NCI-H524 treated with DMSO at 0.1 percent for 48 hours (cell line): ENCODE results near the gene ATP6V0E2.
A peak's percentile ranks its signal among the peaks of the same experiment; 100 is the strongest.
"Not testable (repeated sequence)": the region's sequence is repeated elsewhere in the genome, so short reads cannot be mapped to it uniquely, and the experiment has no call there.

Experiments used
- DNase-seq: peaks from one replicate; lab custom pipeline; 2025; lab: John Stamatoyannopoulos, UW

The ATP6V0E2 gene

DNA sequence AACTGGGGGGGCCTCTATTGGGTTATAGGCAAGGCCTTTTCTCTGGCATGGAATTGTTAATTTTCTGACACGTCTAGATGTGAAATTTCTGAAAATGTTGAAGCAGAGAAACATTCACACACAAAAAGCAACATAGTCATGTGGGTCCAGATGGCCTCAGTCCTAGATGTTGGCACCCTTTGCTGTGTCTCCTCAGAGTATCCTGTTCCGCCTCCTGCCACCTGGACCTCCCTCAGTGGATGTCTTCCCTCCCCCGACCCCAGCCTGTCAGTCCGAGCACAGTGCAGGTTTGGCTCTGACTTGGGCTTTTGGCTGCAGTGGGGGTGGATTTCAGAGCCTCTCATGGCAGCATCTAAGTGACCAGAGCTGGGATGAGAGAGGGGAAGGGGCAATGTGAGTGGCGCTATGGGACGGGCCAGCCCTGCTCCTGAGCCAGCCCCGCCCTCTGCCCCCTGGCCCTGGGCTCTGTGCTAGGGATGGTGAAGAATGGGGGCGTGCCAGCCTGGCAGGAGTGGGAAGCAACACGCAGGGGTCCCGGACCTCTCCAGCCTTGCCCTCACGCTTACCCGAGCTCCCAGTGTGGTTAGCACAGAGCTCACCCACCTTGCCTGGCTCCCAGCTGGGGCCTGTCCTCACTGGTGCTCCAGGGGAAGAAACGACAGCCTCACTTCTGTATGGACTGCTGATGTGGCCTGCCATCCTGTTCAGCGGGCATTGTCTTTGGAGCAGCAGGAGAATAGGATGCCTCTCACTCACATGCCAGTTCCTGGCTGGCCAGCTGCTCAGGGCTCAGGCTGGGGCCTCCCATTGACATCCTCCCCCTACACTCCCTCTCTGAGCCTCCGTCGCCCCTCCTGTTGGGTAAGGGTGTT is 6.2 kb downstream of the ATP6V0E2 start:
- DNase-seq = peak; percentile 26

DNA sequence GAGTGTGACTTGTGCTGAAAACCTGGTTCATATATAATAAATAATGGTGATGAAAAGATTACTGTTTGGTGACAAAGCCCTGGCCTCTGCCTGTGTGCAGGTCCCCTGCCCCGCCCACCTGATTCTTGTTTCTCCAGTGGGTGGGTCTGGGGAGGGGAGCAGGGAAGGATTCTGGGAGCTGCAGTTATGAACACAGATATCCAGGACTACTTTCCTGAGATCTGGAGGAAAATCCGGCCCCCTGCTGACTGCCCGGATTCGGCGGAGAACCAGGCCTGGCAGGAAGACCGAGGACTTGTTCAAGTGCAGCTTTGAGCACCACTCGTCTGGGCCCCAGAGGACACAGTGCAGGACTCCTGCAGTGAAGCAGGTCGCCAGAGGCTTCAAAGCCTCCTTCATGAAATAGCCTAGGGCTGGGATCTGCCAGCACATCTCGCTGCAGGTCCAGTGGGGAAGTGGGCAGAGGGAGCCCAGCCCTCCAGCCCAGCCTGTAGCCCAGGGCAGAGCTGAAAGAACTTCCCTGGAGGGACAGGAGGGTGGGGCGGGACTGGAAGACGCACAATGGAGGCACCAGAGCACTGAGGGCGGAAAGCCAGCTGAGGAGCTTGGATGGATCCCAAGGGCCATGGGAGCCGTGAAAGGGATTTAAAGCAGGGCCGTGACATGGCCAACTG is 7.0 kb downstream of the ATP6V0E2 start:
- no peak for DNase-seq

DNA sequence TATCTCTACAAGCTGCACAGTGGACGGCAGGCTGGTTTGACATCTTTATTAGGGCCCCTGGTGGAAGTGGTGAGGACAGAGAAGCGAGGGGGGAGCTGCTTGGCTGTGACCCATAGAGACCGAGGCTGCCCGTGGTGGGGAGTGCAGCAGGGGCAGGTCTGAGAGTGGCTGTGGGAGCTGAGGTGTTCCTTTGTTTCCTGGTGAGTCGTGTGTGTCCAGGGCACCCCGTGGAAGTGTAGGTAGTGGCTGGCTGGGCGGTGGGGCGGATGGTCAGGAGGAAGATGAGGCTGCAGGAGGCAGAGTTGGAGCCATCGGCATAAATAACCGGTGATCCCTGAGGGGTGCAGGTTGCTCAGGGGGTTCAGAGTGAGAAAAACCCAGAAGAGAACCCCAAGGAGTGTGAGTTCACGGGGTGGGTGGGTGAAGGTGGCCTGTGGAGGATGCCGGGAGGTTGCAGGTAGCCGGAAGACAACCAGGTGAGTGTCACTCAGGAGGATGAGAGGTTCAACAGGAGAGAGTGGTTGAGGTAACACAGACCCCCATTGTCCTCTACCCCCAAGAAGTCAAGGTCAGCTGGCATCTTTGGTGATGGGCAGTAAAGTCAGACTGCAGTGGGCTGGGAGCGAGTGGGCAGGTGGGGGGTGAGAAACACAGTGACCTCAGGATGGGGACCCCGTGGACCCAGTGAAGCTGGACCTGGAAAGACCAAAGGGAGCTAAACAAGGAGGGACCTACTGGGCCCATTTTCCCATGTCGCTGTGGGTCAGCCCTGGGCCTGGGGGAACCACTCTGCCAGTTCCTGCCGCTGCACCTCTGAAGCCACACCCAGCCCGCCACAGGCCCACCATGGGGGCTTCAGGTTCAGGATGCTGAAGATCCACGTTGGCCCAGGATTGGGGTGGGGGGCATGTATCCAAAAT is 7.8 kb downstream of the ATP6V0E2 start:
- DNase-seq = no peak

DNA sequence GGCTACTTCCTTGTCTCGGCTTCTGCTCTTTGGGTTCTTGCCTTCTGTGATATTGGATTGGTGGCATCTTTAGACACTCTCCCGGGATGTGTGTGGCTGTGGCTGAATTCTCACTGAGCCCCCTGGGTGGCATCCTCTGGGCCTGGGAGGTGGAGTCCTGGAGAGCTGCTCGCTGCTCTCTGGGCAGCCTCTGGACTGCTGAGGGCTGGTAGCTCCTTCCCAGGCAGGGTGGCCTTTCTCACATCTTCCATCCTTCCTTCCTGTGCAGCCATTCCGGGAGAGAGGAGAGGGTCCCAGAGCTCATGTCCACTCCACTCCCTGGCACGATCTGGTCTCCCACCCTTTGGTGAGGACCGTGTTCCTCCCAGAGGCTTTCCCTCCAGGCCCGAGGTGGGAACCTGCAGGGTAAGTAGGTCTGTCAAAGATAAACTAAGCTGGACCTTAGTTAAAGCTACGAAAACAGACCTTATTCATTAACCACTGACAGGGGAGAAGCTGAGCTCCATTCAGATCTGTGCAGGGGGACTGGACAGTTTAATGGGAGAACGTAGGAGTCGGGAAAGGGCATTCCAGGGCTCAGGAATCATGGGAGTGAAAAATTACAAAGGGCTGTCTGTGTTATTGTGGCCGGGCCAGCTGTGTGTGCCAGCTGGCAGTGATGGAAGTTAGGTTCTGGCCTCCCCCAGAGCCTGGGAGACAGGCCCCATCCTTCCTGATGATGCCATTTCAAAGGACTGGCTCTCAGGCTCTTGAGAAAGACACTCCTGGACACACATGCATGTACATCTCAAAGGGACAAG is 8.7 kb downstream of the ATP6V0E2 start:
- DNase-seq = no peak

DNA sequence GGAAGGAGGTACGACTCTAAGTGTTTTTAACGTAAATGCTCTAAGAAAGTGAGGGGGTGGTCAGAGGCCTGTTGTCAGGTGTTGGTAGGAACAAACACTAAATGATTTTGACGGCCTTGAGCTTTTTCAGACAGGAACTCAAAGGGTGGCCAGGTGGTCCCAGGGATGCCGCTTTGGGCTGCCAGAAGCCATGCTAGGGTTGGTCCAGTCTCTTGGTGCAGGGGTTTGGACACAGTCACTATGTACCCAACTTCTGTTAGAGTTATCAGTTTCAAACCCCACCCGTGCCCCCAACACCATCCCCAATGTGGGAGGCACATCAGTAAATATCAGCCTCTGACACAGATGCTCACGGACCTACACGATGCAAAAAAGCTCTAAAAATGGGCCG is 9.3 kb downstream of the ATP6V0E2 start:
- DNase-seq = no peak

DNA sequence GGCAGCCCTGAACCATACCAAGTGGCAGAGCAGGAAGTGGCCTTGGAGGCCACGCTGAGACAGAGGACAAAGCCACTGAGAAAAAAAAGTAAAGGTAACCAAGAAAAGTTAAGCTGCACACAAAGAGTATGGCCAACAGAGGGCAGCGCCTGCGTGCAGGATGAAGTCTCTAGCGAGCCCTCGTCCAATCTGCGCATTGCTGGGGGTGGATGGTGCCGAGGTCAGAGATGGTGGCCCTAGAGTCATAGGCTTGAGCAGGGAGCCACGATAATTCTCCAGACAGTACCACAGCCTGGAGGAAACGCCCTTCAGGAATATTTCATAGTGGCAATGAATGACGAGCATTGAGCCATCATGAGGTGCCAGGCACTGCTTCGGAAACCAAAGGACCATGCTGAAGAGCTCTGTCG is 9.7 kb downstream of the ATP6V0E2 start:
- DNase-seq = no peak

DNA sequence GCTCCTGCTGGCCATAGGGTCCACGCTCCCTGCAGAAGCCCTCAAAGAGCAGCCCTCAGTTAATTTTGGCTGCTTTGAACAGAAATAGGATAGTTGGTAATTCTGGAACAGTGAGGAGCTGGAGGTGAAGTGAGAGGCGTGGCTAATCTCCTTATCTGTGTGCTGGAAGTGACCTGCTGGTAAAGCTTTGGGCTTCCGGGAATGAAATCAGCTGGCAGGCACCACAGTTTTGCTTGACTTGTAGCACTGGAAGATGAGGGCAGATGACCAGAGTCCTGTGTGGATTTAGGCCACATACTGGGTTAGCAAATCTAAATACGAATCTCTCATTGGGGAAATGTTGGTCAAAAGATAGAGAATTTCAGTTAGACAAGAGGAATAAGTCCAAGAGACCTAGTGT is 10.2 kb downstream of the ATP6V0E2 start:
- no peak for DNase-seq

DNA sequence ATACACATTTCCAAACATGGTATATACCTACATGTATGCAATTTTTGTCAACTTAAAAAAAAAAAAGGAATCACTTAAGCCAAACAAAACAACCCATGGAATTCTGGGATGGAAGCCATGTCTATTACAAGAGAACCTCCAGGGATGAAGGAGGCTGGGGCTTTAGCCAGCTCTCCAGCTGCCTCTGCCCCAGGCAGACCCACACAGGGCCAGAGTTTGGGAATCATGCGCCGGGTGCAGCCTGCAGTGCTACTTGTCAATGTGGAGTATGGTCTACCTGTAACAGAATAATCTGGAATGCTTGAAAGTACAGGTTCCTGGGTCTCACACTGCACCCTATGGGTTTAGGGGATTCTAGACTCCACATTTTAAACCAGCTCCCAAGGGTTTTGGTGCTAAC is 10.8 kb downstream of the ATP6V0E2 start:
- no peak for DNase-seq

DNA sequence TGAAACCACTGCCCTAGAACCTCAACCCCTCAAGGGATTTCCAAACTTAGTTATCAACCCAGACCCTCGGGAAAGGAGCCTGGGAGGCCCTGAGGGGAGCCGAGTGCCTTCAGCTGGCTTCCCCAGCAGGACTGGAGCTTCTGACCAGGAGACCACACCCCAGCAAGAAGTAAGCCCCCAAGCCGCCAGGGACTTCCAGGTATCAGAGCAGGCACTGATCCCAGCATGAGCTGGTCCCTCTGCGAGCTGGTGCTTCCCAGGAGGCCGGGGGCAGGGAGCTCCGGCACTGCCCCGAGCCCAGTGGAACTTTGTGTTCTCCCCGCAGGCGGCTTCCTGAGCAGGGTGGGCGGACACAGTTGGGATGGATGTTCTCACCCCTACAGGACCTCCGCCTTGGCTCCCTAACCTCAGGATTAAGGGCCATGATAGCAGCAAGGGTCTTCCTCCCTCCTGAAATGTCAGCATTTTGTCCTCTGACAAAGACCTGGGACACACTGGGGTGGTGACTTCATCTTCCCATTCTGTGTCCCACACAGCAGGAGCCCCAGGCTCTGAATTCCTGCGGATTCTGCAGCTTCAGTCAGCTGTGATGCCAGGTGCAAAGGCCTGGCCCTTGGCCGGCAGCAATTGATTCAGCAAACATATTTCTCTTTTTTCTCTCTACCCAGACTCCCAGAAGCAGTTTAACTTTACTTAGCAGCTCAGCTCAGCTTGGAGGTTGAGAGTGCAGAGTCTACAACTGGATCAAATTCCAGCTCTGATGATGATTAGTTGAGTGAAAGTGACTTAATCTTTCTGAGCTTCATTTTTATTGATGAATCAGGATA is 11.6 kb downstream of the ATP6V0E2 start:
- no peak for DNase-seq

DNA sequence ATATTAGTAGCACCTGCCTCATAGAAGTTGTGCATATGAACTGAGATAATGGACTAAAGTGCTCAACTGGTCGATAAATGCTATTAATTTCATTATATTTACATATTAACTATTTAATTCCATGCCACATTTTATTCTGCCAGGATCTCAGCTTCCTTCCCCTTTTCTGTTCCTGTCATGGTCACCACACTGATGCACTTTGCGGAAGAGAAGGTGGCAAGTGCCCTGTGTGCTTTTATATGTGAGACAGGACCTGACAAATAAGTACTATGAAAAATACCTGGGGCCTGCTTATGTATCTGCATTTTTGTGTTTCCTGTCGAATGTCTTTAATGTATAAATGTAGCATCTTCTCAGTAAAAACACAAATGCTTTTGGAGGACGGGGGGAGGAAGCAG is 12.2 kb downstream of the ATP6V0E2 start:
- no peak for DNase-seq

DNA sequence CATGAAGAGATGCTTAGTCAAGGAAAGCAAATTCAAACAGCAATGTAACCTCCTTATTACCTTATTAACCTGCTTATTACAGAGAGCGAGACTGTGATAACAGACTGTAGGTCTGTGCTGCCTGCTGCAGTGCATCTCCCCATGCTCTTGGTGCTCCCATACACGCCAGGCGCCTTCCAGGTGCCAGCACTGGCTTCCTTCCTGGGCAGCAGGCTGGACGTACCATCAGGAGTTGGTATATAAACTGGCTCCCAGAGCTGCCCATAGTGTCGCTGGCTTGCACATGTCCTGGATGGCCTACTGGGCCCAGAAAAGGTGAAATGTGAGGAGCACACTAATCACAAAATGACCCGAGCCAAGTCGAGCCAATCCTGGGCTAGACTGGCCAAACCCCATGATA is 13.5 kb downstream of the ATP6V0E2 start:
- no peak for DNase-seq

DNA sequence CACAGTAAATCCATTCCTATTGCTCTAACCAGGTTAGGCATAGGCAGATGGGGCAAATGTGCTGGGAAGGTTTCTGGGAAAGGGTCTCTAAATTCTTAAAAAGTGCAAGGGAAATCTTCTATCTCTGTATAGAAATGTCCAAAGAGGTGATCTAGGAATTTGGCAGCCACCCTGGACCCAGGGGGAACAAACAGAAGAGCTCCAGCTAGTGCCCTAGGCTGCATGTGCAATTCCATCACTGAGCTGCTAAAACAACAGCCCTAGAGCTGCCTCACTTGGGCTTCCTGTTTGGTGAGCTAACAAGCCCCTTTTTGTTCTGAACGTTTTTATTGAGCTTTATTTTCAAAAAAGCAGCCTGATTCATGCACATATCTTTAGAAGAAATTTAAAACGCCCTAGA is 16.9 kb downstream of the ATP6V0E2 start:
- DNase-seq = not testable (repeated sequence)

DNA sequence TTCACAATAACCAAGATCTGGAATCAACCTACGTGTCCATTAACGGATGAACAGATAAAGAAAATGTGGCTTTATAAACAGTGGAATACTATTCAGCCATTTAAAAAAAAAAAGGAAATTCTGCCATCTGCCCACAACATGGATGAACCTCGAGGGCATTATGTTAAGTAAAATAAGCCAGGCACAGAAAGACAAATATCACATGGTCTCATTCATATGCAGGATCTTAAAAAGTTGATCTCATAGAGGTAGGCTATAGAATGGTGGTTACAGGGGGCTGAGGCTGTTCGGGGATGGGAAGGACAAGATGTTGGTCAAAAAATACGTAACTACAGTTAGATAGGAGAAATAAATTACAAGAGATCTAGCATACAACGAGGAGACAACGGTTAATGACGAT is 21.2 kb downstream of the ATP6V0E2 start:
- not testable (repeated sequence) for DNase-seq

DNA sequence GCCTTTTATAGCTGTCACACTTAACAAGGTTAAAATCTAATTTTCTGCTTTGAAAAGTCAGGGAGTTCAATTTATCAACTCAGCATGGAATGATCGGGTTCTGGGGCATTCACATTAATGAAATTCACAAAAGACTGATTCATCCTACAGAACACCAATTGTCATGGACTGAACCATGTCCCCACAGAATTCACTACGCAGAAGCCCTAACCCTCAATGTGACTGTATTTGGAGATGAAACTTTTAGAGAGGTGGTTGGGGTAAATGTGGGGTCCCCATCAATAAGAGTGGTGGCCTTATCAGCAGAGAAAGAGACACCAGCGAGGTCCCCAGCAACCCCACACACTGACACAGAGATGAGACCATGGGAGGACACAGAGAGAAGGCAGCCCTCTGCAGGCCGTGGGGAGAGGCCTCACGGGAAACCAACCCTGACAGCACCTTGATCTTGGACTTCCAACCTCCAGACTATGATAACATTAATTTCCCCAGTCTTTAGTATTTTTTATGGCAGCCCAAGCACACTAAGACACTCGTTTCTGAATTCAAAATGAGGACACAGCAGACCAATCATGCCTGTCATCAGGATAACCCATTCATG is 34.1 kb downstream of the ATP6V0E2 start:
- DNase-seq = not testable (repeated sequence)

DNA sequence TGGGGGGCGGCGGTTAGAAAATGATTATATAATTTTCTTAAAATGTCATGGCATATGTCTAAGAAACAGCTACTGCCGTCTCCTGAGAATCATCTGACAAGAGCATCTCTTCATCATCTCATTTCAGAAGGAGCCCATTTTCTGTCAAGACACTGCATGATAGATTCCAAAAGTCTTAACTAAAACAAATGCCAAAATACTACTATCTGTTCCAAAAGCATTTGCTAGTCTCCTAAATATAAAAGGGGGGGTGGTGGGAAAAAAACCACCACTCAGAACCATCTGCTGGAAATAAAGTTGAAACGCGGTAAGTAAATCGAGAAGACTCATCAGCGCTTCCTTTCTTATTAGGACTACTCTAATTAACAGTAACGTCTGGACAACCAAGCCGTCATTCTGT is 36.5 kb downstream of the ATP6V0E2 start:
- DNase-seq = not testable (repeated sequence)

DNA sequence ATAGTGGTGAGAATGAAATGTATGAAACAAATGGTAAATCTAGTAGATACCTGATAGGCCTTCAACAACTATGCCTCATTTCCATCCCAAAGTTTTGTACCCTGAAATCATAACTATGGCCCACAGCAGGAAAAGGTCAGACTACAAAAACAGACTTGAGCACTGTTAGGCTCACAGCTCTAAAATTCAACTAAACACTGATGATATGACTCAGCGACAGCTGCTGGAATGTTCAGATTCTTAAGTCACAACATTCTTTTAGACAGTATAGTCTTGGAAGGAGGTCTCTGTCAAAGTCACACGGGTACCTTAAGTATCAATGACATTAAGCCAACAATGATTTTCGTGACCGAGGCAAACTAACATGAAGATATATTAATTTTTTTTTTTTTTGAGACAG is 38.4 kb downstream of the ATP6V0E2 start:
- not testable (repeated sequence) for DNase-seq

DNA sequence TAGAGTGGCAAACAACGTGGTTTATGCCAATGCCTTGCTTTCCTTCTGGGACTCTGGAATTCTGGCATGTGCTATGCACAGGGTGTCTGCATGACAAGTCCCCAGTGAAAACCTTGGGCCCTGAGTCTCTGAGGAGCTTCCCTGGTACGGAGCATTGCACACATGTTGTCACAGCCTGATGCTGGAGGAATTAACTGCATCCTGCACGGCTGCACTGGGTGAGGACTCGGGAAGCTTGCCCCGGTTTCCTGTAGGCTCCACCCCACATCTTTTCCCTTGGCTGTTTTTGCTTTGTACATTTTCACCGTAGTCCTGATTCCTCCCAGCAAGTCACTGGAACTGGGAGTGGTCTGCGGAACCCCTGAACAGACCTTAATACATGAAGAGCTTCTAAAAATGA is 52.6 kb downstream of the ATP6V0E2 start:
- not testable (repeated sequence) for DNase-seq
